ENCODE results near the gene NAT9. TPM values are rescaled to one million over a fixed set of nuclear protein-coding genes. Genes with fewer than 3 reads are reported as not detected.

NAT9 gene, protein sequence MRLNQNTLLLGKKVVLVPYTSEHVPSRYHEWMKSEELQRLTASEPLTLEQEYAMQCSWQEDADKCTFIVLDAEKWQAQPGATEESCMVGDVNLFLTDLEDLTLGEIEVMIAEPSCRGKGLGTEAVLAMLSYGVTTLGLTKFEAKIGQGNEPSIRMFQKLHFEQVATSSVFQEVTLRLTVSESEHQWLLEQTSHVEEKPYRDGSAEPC
- total RNA-seq = 10 to 100 TPM; 27.5 to 78.6 (median 43.2) TPM

- 0 to 1% methylated on average over 32 to 33 of the region's 64 CpGs for WGBS, 2 donors
- Histone ChIP-seq H3K4me1 (peaks cover 0 to 42% (median 27%) of the 10 kb centered on the region in 4 donors), H3K27me3 (no peaks in the 10 kb centered on the region), H3K27ac (peak within 1 kb of the TSS; percentile 46 to 90 (median 83)), H3K4me3 (peak within 1 kb of the TSS; percentile 76 to 99 (median 83)), H3K9me3 (no peaks in the 10 kb centered on the region), H3K36me3 (peaks cover 0 to 40% (median 8%) of the 10 kb centered on the region in 3 donors)
- DNase-seq (ENCODE audit: low spot score in 2 of 2) = peak; percentile 94 to 98
- TF ChIP-seq POLR2A (IDR thresholded peaks at IDR 0.05) (peak; percentile 35 to 62), CTCF (IDR thresholded peaks at IDR 0.05) (peak in 1 of 5 experiments; percentile 52), EP300 (IDR thresholded peaks at IDR 0.05) (peak; percentile 84 to 93)
Measured at GRCh38 chr17:74776044-74776962, at the start of gene NAT9. TSS of gene NAT9 (minus strand) at chr17:74776345. CDS start at chr17:74775698, 647 bp downstream.

- DNase-seq (ENCODE audit: low spot score in 2 of 2) = no peak
- TF ChIP-seq POLR2A (IDR thresholded peaks at IDR 0.05) (no peak), EP300 (IDR thresholded peaks at IDR 0.05) (no peak), CTCF (IDR thresholded peaks at IDR 0.05) (no peak)
- Histone ChIP-seq H3K36me3 (peaks cover 0 to 49% (median 0%) of the 10 kb centered on the region in 3 donors), H3K4me1 (peaks cover 0 to 46% (median 20%) of the 10 kb centered on the region in 4 donors), H3K27me3 (no peaks in the 10 kb centered on the region), H3K9me3 (no peaks in the 10 kb centered on the region), H3K27ac (peak overlapping the region in 2 of 4 donors; percentile 90 to 96), H3K4me3 (no peak overlapping the region)
- WGBS, 2 donors = 74 to 80% methylated on average over 11 of the region's 11 CpGs
Measured at GRCh38 chr17:74824961-74825627, 48.9 kb upstream of the NAT9 start.

DNA sequence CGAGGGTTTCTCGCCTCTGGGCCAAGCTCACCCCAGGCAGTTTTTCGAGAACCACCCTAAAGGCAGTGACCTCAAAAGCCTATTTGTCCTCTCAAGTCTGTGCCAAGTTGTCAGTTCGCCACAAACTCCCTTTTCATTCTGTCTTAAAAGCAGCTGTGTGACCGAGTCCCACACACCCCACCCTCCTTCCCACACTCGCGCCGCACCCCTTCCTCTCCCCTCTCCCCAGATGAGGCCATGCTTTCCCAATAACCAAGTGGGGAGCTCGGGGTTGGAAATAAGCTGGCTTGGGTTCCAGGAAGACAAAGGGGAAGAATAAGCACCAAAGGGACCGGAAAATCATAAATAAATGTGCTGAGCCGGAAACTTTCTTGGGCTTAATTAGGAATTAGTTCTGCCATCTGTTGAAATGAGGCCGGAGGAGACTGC lies 46.8 kb upstream of the NAT9 start:
- peak; percentile 40 to 46 for DNase-seq (ENCODE audit: low spot score in 2 of 2)
- H3K27ac ChIP-seq = peak overlapping the region; percentile 63 to 96 (median 78)
- WGBS, 2 donors = 28 to 46% methylated on average over 12 of the region's 12 CpGs

DNA sequence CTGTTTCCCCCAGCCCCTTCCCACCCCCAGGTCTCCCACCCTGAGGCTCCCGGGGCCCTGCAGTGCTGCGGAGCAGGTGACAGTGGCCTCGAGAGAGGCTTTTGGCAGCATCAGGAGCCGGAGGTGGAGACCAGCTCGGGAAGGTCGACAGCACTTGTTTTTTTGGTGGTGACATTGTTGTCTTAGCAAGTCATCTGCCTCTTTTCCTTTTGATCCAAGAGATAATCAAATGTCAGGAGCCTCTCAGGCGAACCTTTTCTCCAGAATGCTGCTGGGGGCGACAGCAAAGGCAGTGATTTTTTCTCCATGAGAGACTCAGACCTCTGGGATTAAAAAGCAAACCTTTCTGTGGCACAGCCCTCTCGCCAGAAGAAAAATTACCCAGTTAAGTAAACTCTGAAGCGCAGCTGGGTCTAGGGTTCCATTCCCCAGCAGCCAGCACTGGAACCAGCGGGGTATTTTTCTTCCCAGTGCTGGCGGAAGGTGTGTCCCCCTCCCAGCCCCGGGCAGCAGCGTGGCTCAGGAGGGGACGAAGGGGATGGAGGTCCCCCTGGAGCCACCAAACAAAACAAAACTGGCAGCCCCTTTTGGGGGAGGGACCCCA lies 46.3 kb upstream of the NAT9 start:
- Histone ChIP-seq H3K27me3 (no peaks in the 10 kb centered on the region), H3K4me1 (peaks cover 0 to 48% (median 20%) of the 10 kb centered on the region in 4 donors), H3K36me3 (peaks cover 0 to 50% (median 0%) of the 10 kb centered on the region in 3 donors), H3K27ac (peak overlapping the region; percentile 63 to 96 (median 78)), H3K4me3 (no peak overlapping the region), H3K9me3 (no peaks in the 10 kb centered on the region)
- WGBS, 2 donors = 39 to 51% methylated on average over 15 of the region's 15 CpGs
- no peak for DNase-seq (ENCODE audit: low spot score in 2 of 2)
- no peak for TF ChIP-seq EP300 (IDR thresholded peaks at IDR 0.05)
- no peak for TF ChIP-seq CTCF (IDR thresholded peaks at IDR 0.05)
- TF ChIP-seq POLR2A (IDR thresholded peaks at IDR 0.05) = no peak

More for the DNA sequence above, 46.8 kb upstream of the NAT9 start:
- Histone ChIP-seq H3K4me3 (no peak overlapping the region), H3K4me1 (peaks cover 0 to 48% (median 20%) of the 10 kb centered on the region in 4 donors), H3K27me3 (no peaks in the 10 kb centered on the region), H3K9me3 (no peaks in the 10 kb centered on the region), H3K36me3 (peaks cover 0 to 49% (median 0%) of the 10 kb centered on the region in 3 donors)
- TF ChIP-seq EP300 (IDR thresholded peaks at IDR 0.05) = peak in 1 of 2 donors; percentile 63
- TF ChIP-seq POLR2A (IDR thresholded peaks at IDR 0.05) = no peak

Data from tibial nerve (tissue), 4 donors.